ENCODE results near the gene EFNA5. TPM values are rescaled to one million over a fixed set of nuclear protein-coding genes. Genes with fewer than 3 reads are reported as not detected.

The EFNA5 gene
- total RNA-seq, 1 experiment from 2014 or later: 42.7 TPM

GRCh38 chr5:107630184-107630583 lies 40.6 kb downstream of the EFNA5 start:
- ChIA-PET CTCF (no interaction called here), POLR2A (ENCODE audit: unreplicated experiment) (interaction anchor here (0.7 kb wide), 1 partner anchor 164 kb away, joined by 6 read pairs; no protein-coding TSS in a partner anchor)
- Histone ChIP-seq H3K4me3 (no peak overlapping the region), H3F3A (ENCODE audit: insufficient read depth, low read depth) (no peaks in the 10 kb centered on the region), H4K20me1 (ENCODE audit: insufficient read depth) (peaks cover 13% of the 10 kb centered on the region), H3K4me1 (replicated peaks; ENCODE audit: insufficient read depth) (peaks cover 12% of the 10 kb centered on the region; the same call in 1 of the 2 replicates), H3K4me2 (no peak overlapping the region), H3K9me3 (ENCODE audit: insufficient read depth, low read depth) (no peaks in the 10 kb centered on the region; the same call in 1 of the 2 replicates), H3K36me3 (ENCODE audit: low read depth) (peaks cover 15% of the 10 kb centered on the region), H3K27ac (no peak overlapping the region), H3K9me2 (ENCODE audit: insufficient read depth) (no peaks in the 10 kb centered on the region), H3K79me2 (ENCODE audit: low read depth) (peaks cover 99% of the 10 kb centered on the region), H3K27me3 (ENCODE audit: insufficient read depth, low read depth) (no peaks in the 10 kb centered on the region), H2AFZ (no peak overlapping the region)
- intact Hi-C loops (cut with micrococcal nuclease; ENCODE audit: unreplicated experiment): no loop called here
- no TSS peak for BruUV-seq (replicated peaks)
- DNase-seq: peak in 1 of 2 experiments; percentile 60
- TF ChIP-seq CTCF (conservative IDR thresholded peaks at IDR 0.05) (no peak), EZH2 (IDR thresholded peaks at IDR 0.05; ENCODE audit: low read depth) (no peak)

- no peaks in the 10 kb centered on the region for H3K9me3 ChIP-seq (ENCODE audit: insufficient read depth, low read depth)
- H3K36me3 ChIP-seq (ENCODE audit: low read depth): peaks cover 7% of the 10 kb centered on the region
- peaks cover 18% of the 10 kb centered on the region; the same call in 1 of the 2 replicates for H4K20me1 ChIP-seq (ENCODE audit: insufficient read depth)
- no peaks in the 10 kb centered on the region for H3K9me2 ChIP-seq (ENCODE audit: insufficient read depth)
- H3K27me3 ChIP-seq (ENCODE audit: insufficient read depth, low read depth): no peaks in the 10 kb centered on the region
- H3K4me3 ChIP-seq: no peak overlapping the region
- DNase-seq: no peak
- no peak overlapping the region for H3K27ac ChIP-seq
- no peaks in the 10 kb centered on the region for H3F3A ChIP-seq (ENCODE audit: insufficient read depth, low read depth)
- no TSS peak for BruUV-seq (replicated peaks)
- H2AFZ ChIP-seq: no peak overlapping the region
- peaks cover 97% of the 10 kb centered on the region for H3K79me2 ChIP-seq (ENCODE audit: low read depth)
- no peak overlapping the region for H3K4me2 ChIP-seq
- CTCF ChIA-PET: no interaction called here
- no peak for TF ChIP-seq EZH2 (IDR thresholded peaks at IDR 0.05; ENCODE audit: low read depth)
- POLR2A ChIA-PET (ENCODE audit: unreplicated experiment): no interaction called here
- intact Hi-C loops (cut with micrococcal nuclease; ENCODE audit: unreplicated experiment): no loop called here
- H3K4me1 ChIP-seq (replicated peaks; ENCODE audit: insufficient read depth): peaks cover 12% of the 10 kb centered on the region; the same call in 1 of the 2 replicates
Observed at GRCh38 chr5:107624235-107624634, 46.5 kb downstream of the EFNA5 start.

GRCh38 chr5:107621089-107621488 lies 49.6 kb downstream of the EFNA5 start:
- no peak overlapping the region for H3K4me3 ChIP-seq
- no peak for TF ChIP-seq CTCF (conservative IDR thresholded peaks at IDR 0.05)
- no peak for TF ChIP-seq EZH2 (IDR thresholded peaks at IDR 0.05; ENCODE audit: low read depth)
- no peak overlapping the region for H3K4me2 ChIP-seq
- no TSS peak for BruUV-seq (replicated peaks)
- H3K4me1 ChIP-seq (replicated peaks; ENCODE audit: insufficient read depth): peaks cover 17% of the 10 kb centered on the region; the same call in 1 of the 2 replicates
- no peaks in the 10 kb centered on the region for H3K27me3 ChIP-seq (ENCODE audit: insufficient read depth, low read depth)
- H2AFZ ChIP-seq: no peak overlapping the region
- H4K20me1 ChIP-seq (ENCODE audit: insufficient read depth): peaks cover 15% of the 10 kb centered on the region; the same call in 1 of the 2 replicates
- no peaks in the 10 kb centered on the region for H3K9me2 ChIP-seq (ENCODE audit: insufficient read depth)
- DNase-seq: no peak
- POLR2A ChIA-PET (ENCODE audit: unreplicated experiment): no interaction called here
- H3K36me3 ChIP-seq (ENCODE audit: low read depth): no peaks in the 10 kb centered on the region
- CTCF ChIA-PET: no interaction called here
- H3K79me2 ChIP-seq (ENCODE audit: low read depth): peaks cover 98% of the 10 kb centered on the region
- peaks cover 5% of the 10 kb centered on the region; the same call in 1 of the 2 replicates for H3F3A ChIP-seq (ENCODE audit: insufficient read depth, low read depth)
- no peaks in the 10 kb centered on the region for H3K9me3 ChIP-seq (ENCODE audit: insufficient read depth, low read depth)
- no peak overlapping the region for H3K27ac ChIP-seq
- intact Hi-C loops (cut with micrococcal nuclease; ENCODE audit: unreplicated experiment): no loop called here

GRCh38 chr5:107619781-107620180 lies 51.0 kb downstream of the EFNA5 start:
- no peak for DNase-seq
- intact Hi-C loops (cut with micrococcal nuclease; ENCODE audit: unreplicated experiment): no loop called here
- TF ChIP-seq CTCF (conservative IDR thresholded peaks at IDR 0.05): no peak
- TF ChIP-seq EZH2 (IDR thresholded peaks at IDR 0.05; ENCODE audit: low read depth): no peak
- no peaks in the 10 kb centered on the region for H3K36me3 ChIP-seq (ENCODE audit: low read depth)
- H3K79me2 ChIP-seq (ENCODE audit: low read depth): peaks cover 98% of the 10 kb centered on the region
- BruUV-seq (replicated peaks): no TSS peak
- H2AFZ ChIP-seq: no peak overlapping the region
- H3K4me3 ChIP-seq: no peak overlapping the region
- peaks cover 12% of the 10 kb centered on the region for H3F3A ChIP-seq (ENCODE audit: insufficient read depth, low read depth)
- H3K9me3 ChIP-seq (ENCODE audit: insufficient read depth, low read depth): no peaks in the 10 kb centered on the region
- no peaks in the 10 kb centered on the region for H3K9me2 ChIP-seq (ENCODE audit: insufficient read depth)
- H3K4me1 ChIP-seq (replicated peaks; ENCODE audit: insufficient read depth): peaks cover 30% of the 10 kb centered on the region; the same call in 1 of the 2 replicates
- CTCF ChIA-PET: no interaction called here
- H3K27me3 ChIP-seq (ENCODE audit: insufficient read depth, low read depth): no peaks in the 10 kb centered on the region
- no peak overlapping the region for H3K4me2 ChIP-seq
- POLR2A ChIA-PET (ENCODE audit: unreplicated experiment): interaction anchor here (0.6 to 0.8 kb wide), 2 partner anchors 35 to 1244 kb away, joined by 5 to 8 read pairs; no protein-coding TSS in a partner anchor
- H3K27ac ChIP-seq: no peak overlapping the region
- peaks cover 15% of the 10 kb centered on the region; the same call in 1 of the 2 replicates for H4K20me1 ChIP-seq (ENCODE audit: insufficient read depth)

Data from PC-9 (cell line).